ENCODE measurements around the gene BARHL1. TPM values are rescaled to one million over a fixed set of nuclear protein-coding genes. Genes with fewer than 3 reads are reported as not detected.

Gene BARHL1
- total and polyA plus RNA-seq, 9 of the 15 experiments (the other 6 are each of a cell fraction or from before 2014, with no cell fraction given): not detected

DNA sequence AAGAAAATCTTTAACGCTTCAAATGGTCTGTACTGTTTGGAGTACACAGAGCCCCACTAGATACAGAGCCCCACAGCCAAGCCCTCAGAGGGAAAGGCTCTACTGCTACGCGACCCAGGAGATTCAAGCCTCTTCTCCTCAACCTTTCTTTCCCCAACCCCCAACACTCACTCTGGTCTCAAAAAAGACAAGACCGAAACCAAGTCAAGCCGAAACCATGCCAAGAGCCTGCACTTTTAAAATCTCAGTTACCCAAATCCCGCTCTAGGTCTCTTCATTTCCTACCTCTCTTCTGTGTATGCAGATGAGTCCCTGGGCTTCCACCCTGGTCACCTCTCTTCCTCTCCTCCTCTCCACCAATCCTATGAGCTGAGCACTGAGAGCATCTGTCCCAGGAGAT is 31.9 kb downstream of the BARHL1 start:
- H3K9me3 ChIP-seq (replicated peaks; ENCODE audit: control insufficient read depth, insufficient read depth, low read depth, low read length): no peaks in the 10 kb centered on the region
- CTCF ChIA-PET (ENCODE audit: low intra/inter-chr PET ratio): no interaction called here
- no peak overlapping the region for H3K4me3 ChIP-seq
- intact Hi-C loops (cut with micrococcal nuclease) (no loop called here), in situ Hi-C loops (cut with MboI) (no loop called here)
- TF ChIP-seq NFE2L1 (tag; IDR thresholded peaks at IDR 0.05; ENCODE audit: borderline replicate concordance, low read depth) (no peak), SRF (CRISPR knock-in tag; IDR thresholded peaks at IDR 0.05) (no peak), ZNF354B (CRISPR knock-in tag; IDR thresholded peaks at IDR 0.05) (no peak), CREM (IDR thresholded peaks at IDR 0.05; ENCODE audit: low read depth) (no peak), ETV1 (tag; conservative IDR thresholded peaks at IDR 0.05; ENCODE audit: low read depth) (no peak), RHOXF2B (CRISPR knock-in tag; conservative IDR thresholded peaks at IDR 0.05) (no peak), ZNF41 (CRISPR knock-in tag; conservative IDR thresholded peaks at IDR 0.05) (no peak), PTRF (tag; IDR thresholded peaks at IDR 0.05) (no peak), NUFIP1 (IDR thresholded peaks at IDR 0.05; ENCODE audit: partially characterized antibody) (no peak)
- TF ChIP-seq, protein P1, sequence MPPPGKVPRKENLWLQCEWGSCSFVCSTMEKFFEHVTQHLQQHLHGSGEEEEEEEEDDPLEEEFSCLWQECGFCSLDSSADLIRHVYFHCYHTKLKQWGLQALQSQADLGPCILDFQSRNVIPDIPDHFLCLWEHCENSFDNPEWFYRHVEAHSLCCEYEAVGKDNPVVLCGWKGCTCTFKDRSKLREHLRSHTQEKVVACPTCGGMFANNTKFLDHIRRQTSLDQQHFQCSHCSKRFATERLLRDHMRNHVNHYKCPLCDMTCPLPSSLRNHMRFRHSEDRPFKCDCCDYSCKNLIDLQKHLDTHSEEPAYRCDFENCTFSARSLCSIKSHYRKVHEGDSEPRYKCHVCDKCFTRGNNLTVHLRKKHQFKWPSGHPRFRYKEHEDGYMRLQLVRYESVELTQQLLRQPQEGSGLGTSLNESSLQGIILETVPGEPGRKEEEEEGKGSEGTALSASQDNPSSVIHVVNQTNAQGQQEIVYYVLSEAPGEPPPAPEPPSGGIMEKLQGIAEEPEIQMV (tag; conservative IDR thresholded peaks at IDR 0.05; ENCODE audit: low read depth): no peak
- TF ChIP-seq, protein P2, sequence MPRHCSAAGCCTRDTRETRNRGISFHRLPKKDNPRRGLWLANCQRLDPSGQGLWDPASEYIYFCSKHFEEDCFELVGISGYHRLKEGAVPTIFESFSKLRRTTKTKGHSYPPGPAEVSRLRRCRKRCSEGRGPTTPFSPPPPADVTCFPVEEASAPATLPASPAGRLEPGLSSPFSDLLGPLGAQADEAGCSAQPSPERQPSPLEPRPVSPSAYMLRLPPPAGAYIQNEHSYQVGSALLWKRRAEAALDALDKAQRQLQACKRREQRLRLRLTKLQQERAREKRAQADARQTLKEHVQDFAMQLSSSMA (CRISPR knock-in tag; IDR thresholded peaks at IDR 0.05): no peak
- TF ChIP-seq, protein P3, sequence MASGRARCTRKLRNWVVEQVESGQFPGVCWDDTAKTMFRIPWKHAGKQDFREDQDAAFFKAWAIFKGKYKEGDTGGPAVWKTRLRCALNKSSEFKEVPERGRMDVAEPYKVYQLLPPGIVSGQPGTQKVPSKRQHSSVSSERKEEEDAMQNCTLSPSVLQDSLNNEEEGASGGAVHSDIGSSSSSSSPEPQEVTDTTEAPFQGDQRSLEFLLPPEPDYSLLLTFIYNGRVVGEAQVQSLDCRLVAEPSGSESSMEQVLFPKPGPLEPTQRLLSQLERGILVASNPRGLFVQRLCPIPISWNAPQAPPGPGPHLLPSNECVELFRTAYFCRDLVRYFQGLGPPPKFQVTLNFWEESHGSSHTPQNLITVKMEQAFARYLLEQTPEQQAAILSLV (tag; IDR thresholded peaks at IDR 0.05): no peak
- no peaks in the 10 kb centered on the region for H4K20me1 ChIP-seq (replicated peaks; ENCODE audit: control insufficient read depth, insufficient read depth, low read length)
- POLR2A ChIA-PET: no interaction called here
- 78% methylated on average over 6 of the region's 6 CpGs for WGBS (ENCODE audit: insufficient coverage, low coverage, missing lambda C conversion rate)
- H3K4me2 ChIP-seq (ENCODE audit: insufficient read depth, low read length): no peak overlapping the region
- H3K9me1 ChIP-seq (ENCODE audit: control insufficient read depth, insufficient read depth, low read length): no peaks in the 10 kb centered on the region
- FAIRE-seq (no peak), ATAC-seq (no peak), DNase-seq (ENCODE audit: extremely low read depth in 1 of 4, low spot score in 3 of 4) (no peak)
- peaks cover 90% of the 10 kb centered on the region for H3K36me3 ChIP-seq (ENCODE audit: control insufficient read depth, insufficient read depth, low read length)
- H3K4me1 ChIP-seq (replicated peaks in 1 of 2; ENCODE audit: control insufficient read depth in 2 of 2, insufficient read depth in 2 of 2, low read length in 2 of 2): no peaks in the 10 kb centered on the region
- no peak overlapping the region for H2AFZ ChIP-seq (ENCODE audit: low read depth, low read length)
- H3K27ac ChIP-seq (ENCODE audit: extremely low read depth, low read depth, low read length): no peak overlapping the region
- H3K79me2 ChIP-seq (ENCODE audit: control insufficient read depth, insufficient read depth, low read length): no peaks in the 10 kb centered on the region
- H3K9ac ChIP-seq (ENCODE audit: insufficient read depth in 1 of 2, low read depth in 2 of 2, low read length in 2 of 2): no peak overlapping the region
- BruUV-seq (replicated peaks): no TSS peak
- H3K27me3 ChIP-seq (ENCODE audit: control insufficient read depth in 2 of 2, insufficient read depth in 2 of 2, low read length in 2 of 2): no peaks in the 10 kb centered on the region

All from K562 (cell line).